Thyroid gland (tissue), 4 donors: ENCODE measurements around the gene A2M. TPM values are rescaled to one million over a fixed set of nuclear protein-coding genes. Genes with fewer than 3 reads are reported as not detected.

Source experiments
- DNase-seq, 2 donors: peaks; one replicate each; pipeline ENCODE4 v3.0.0-alpha.2; 2019
- H3K27ac ChIP-seq, 3 donors: fragments of 200-600 bp; sonication (generic); 1 replicate in 2 of 3; 2 replicates in 1 of 3; pipeline ENCODE4 v1.5.1; 2016 to 2019; ENCODE audit warnings: mild to moderate bottlenecking in 1 of 3, moderate library complexity in 1 of 3
- H3K27me3 ChIP-seq: fragments of 200-600 bp; sonication (generic); one replicate; pipeline ENCODE4 v1.5.1; 2019
- H3K36me3 ChIP-seq, 2 donors: fragments of 200-600 bp; sonication (generic); one replicate each; pipeline ENCODE4 v1.5.1; 2016 to 2019
- H3K4me1 ChIP-seq, 2 donors: fragments of 200-600 bp; sonication (generic); one replicate each; pipeline ENCODE4 v1.5.1; 2017 to 2019
- H3K4me3 ChIP-seq, 3 donors: fragments of 200-600 bp; sonication (generic); replicated peaks in 1 of 3; 1 replicate in 2 of 3; 2 replicates in 1 of 3; pipeline ENCODE4 v1.5.1; 2016; ENCODE audit warnings: mild to moderate bottlenecking in 1 of 3
- H3K9me3 ChIP-seq: fragments of 200-600 bp; sonication (generic); one replicate; pipeline ENCODE4 v1.5.1; 2017
- CTCF ChIP-seq, 6 experiments: fragments of 200-600 bp in 3 of 6; fragments of 450-650 bp in 3 of 6; sonication (generic) in 3 of 6; IDR thresholded peaks; one replicate each; pipeline ENCODE4 v1.5.1; 2016 to 2019; ENCODE audit warnings: antibody characterized with exemption in 6 of 6, mild to moderate bottlenecking in 2 of 6, inconsistent platforms in 1 of 6, moderate library complexity in 1 of 6
- POLR2A ChIP-seq, 2 donors: fragments of 450-650 bp; IDR thresholded peaks; one replicate each; pipeline ENCODE4 v1.6.1; 2017; ENCODE audit warnings: antibody characterized with exemption in 2 of 2, mild to moderate bottlenecking in 2 of 2, moderate library complexity in 1 of 2
- WGBS, 2 donors: methylation state at CpG; one replicate each; pipeline ENCODE4 v1.1.5; 2017; 5-methylcytosine and 5-hydroxymethylcytosine counted together
- intact Hi-C: fragments of 100-400 bp; cut with DNase I; formaldehyde crosslinking; loops from one replicate; pipeline ENCODE4 v1.15.1; 2023
- total RNA-seq, 4 donors: library from RNA; depleted of rRNA; stranded (reverse); fragments of >200 nt; gene quantifications; one replicate each; pipeline ENCODE4 v1.2.3, GENCODE V29; 2016

A2M gene
- total RNA-seq, 4 donors from 2014 or later, result 124 to 345 (median 219) TPM

GRCh38 chr12:9135903-9136310 is 20.2 kb upstream of the A2M start:
- intact Hi-C loops, result no loop called here
- H3K4me3 ChIP-seq, result no peak overlapping the region
- H3K27ac ChIP-seq, result no peak overlapping the region
- H3K4me1 ChIP-seq, result no peaks in the 10 kb centered on the region
- WGBS, 2 donors, result 83 to 85% methylated on average over 5 of the region's 5 CpGs
- DNase-seq, result no peak
- H3K27me3 ChIP-seq, result no peaks in the 10 kb centered on the region
- no peaks in the 10 kb centered on the region for H3K36me3 ChIP-seq
- TF ChIP-seq CTCF (IDR thresholded peaks at IDR 0.05) (no peak), POLR2A (IDR thresholded peaks at IDR 0.05) (no peak)
- H3K9me3 ChIP-seq, result no peaks in the 10 kb centered on the region

- intact Hi-C loops, result no loop called here
- no peaks in the 10 kb centered on the region for H3K27me3 ChIP-seq
- no peaks in the 10 kb centered on the region for H3K9me3 ChIP-seq
- no peaks in the 10 kb centered on the region for H3K4me1 ChIP-seq
- H3K36me3 ChIP-seq, result no peaks in the 10 kb centered on the region
- H3K27ac ChIP-seq, result no peak overlapping the region
- H3K4me3 ChIP-seq, result no peak overlapping the region
- WGBS, 2 donors, result 88 to 89% methylated on average over 16 of the region's 16 CpGs
- DNase-seq, result no peak
- TF ChIP-seq CTCF (IDR thresholded peaks at IDR 0.05) (no peak), POLR2A (IDR thresholded peaks at IDR 0.05) (no peak)
Measured at GRCh38 chr12:9134981-9135628, 19.4 kb upstream of the A2M start.

GRCh38 chr12:9133216-9133916 is 17.6 kb upstream of the A2M start:
- no peak for TF ChIP-seq POLR2A (IDR thresholded peaks at IDR 0.05)
- TF ChIP-seq CTCF (IDR thresholded peaks at IDR 0.05), result no peak
- no peak overlapping the region for H3K4me3 ChIP-seq
- 66 to 78% methylated on average over 1 of the region's 1 CpG for WGBS, 2 donors

GRCh38 chr12:9132008-9132535 is 16.4 kb upstream of the A2M start:
- WGBS, 2 donors, result 73 to 77% methylated on average over 1 of the region's 1 CpG
- no peaks in the 10 kb centered on the region for H3K4me1 ChIP-seq

More at GRCh38 chr12:9133216-9133916, 17.6 kb upstream of the A2M start:
- Histone ChIP-seq H3K9me3 (no peaks in the 10 kb centered on the region), H3K27ac (no peak overlapping the region), H3K36me3 (no peaks in the 10 kb centered on the region), H3K27me3 (no peaks in the 10 kb centered on the region), H3K4me1 (no peaks in the 10 kb centered on the region)
- intact Hi-C loops, result no loop called here
- DNase-seq, result no peak

More at GRCh38 chr12:9132008-9132535, 16.4 kb upstream of the A2M start:
- DNase-seq, result no peak
- Histone ChIP-seq H3K27me3 (no peaks in the 10 kb centered on the region), H3K4me3 (no peak overlapping the region), H3K9me3 (no peaks in the 10 kb centered on the region), H3K27ac (no peak overlapping the region), H3K36me3 (no peaks in the 10 kb centered on the region)
- TF ChIP-seq POLR2A (IDR thresholded peaks at IDR 0.05), result no peak
- no peak for TF ChIP-seq CTCF (IDR thresholded peaks at IDR 0.05)
- intact Hi-C loops, result no loop called here
